OCI-LY1 (cell line): ENCODE data around the gene SMYD3.

Source experiments
- H2AFZ ChIP-seq: fragments of 200-600 bp; sonication (generic), shearing (Covaris generic); 2 replicates; pipeline ENCODE4 v1.6.0; 2014; ENCODE audit warnings: antibody characterized with exemption, mild to moderate bottlenecking, low read length
- H3F3A ChIP-seq: fragments of 200-600 bp; sonication (generic), shearing (Covaris generic); 2 replicates; pipeline ENCODE4 v1.6.0; 2014; ENCODE audit warnings: mild to moderate bottlenecking, antibody characterized with exemption, low read length, moderate library complexity; ENCODE audit not compliant: insufficient read depth
- H3K27ac ChIP-seq: fragments of 200-600 bp; sonication (generic); 2 replicates; pipeline ENCODE4 v1.5.1; 2014; ENCODE audit warnings: low read length, mixed run types, mild to moderate bottlenecking, low read depth; ENCODE audit not compliant: poor library complexity, severe bottlenecking
- H3K27me3 ChIP-seq: fragments of 200-600 bp; sonication (generic); 2 replicates; pipeline ENCODE4 v1.6.0; 2014; ENCODE audit warnings: antibody characterized with exemption, mild to moderate bottlenecking, low read length, moderate library complexity; ENCODE audit not compliant: insufficient read depth
- H3K36me3 ChIP-seq: fragments of 200-600 bp; sonication (generic); 2 replicates; pipeline ENCODE4 v1.6.1; 2014; ENCODE audit warnings: mild to moderate bottlenecking, antibody characterized with exemption, low read length, moderate library complexity, mixed read lengths; ENCODE audit not compliant: insufficient read depth
- H3K4me1 ChIP-seq: fragments of 200-600 bp; sonication (generic); 2 replicates; pipeline ENCODE4 v1.5.1; 2014; ENCODE audit warnings: mild to moderate bottlenecking, low read length, moderate library complexity; ENCODE audit not compliant: insufficient read depth, severe bottlenecking
- H3K4me2 ChIP-seq: fragments of 200-600 bp; sonication (generic), shearing (Covaris generic); 2 replicates; pipeline ENCODE4 v1.6.1; 2014; ENCODE audit warnings: low read length
- H3K4me3 ChIP-seq: fragments of 200-600 bp; sonication (generic); 2 replicates; pipeline ENCODE4 v1.5.1; 2014; ENCODE audit warnings: low read length, low read depth, mild to moderate bottlenecking, mixed read lengths; ENCODE audit not compliant: poor library complexity, severe bottlenecking
- H3K79me2 ChIP-seq: fragments of 200-600 bp; shearing (Covaris generic); 2 replicates; pipeline ENCODE4 v1.6.1; 2016; ENCODE audit warnings: mixed run types, low read length, mixed read lengths; ENCODE audit not compliant: insufficient read depth
- H3K9ac ChIP-seq: fragments of 200-600 bp; sonication (generic), shearing (Covaris generic); 2 replicates; pipeline ENCODE4 v1.6.1; 2014; ENCODE audit warnings: mild to moderate bottlenecking, low read length, mixed read lengths
- H3K9me2 ChIP-seq: fragments of 200-600 bp; sonication (generic), shearing (Covaris generic); 2 replicates; pipeline ENCODE4 v1.6.1; 2014; ENCODE audit warnings: low read depth, mild to moderate bottlenecking, low read length, mixed read lengths
- H3K9me3 ChIP-seq: fragments of 200-600 bp; shearing (Covaris generic); 2 replicates; pipeline ENCODE4 v1.6.1; 2014; ENCODE audit warnings: low read length, mixed read lengths
- H4K20me1 ChIP-seq: fragments of 200-600 bp; sonication (generic), shearing (Covaris generic); 2 replicates; pipeline ENCODE4 v1.6.0; 2016; ENCODE audit warnings: mild to moderate bottlenecking, low read length; ENCODE audit not compliant: insufficient read depth
- CTCF ChIP-seq: fragments of 200-600 bp; sonication (generic), shearing (Covaris generic); IDR thresholded peaks from 2 replicates; pipeline ENCODE4 v1.5.1; 2017; ENCODE audit warnings: mild to moderate bottlenecking, antibody characterized with exemption, low read length, moderate library complexity, mixed read lengths
- EZH2 ChIP-seq: fragments of 200-600 bp; sonication (generic), shearing (Covaris generic); IDR thresholded peaks from 2 replicates; pipeline ENCODE4 v1.8.0; 2017; ENCODE audit warnings: borderline replicate concordance, mixed run types, mild to moderate bottlenecking, antibody characterized with exemption, low read length, moderate library complexity, mixed read lengths

SMYD3 gene

GRCh38 chr1:246246430-246246829 is 260.6 kb downstream of the SMYD3 start:
- Histone ChIP-seq H3K27ac (no peak overlapping the region), H3K4me2 (no peak overlapping the region), H2AFZ (no peak overlapping the region), H3K36me3 (no peaks in the 10 kb centered on the region), H3K4me3 (no peak overlapping the region), H3F3A (no peaks in the 10 kb centered on the region), H3K9me3 (no peaks in the 10 kb centered on the region), H3K79me2 (no peaks in the 10 kb centered on the region), H3K27me3 (no peaks in the 10 kb centered on the region), H3K9me2 (no peaks in the 10 kb centered on the region), H3K4me1 (no peaks in the 10 kb centered on the region), H3K9ac (no peak overlapping the region), H4K20me1 (no peaks in the 10 kb centered on the region)
- no peak for TF ChIP-seq EZH2
- TF ChIP-seq CTCF = no peak

- Histone ChIP-seq H3K9ac (no peak overlapping the region), H3K27ac (no peak overlapping the region), H3K9me2 (no peaks in the 10 kb centered on the region), H4K20me1 (no peaks in the 10 kb centered on the region), H3K4me2 (no peak overlapping the region), H2AFZ (no peak overlapping the region), H3K4me3 (no peak overlapping the region), H3K36me3 (no peaks in the 10 kb centered on the region), H3K4me1 (no peaks in the 10 kb centered on the region), H3K79me2 (no peaks in the 10 kb centered on the region), H3K9me3 (no peaks in the 10 kb centered on the region), H3F3A (no peaks in the 10 kb centered on the region), H3K27me3 (no peaks in the 10 kb centered on the region)
- TF ChIP-seq CTCF (no peak), EZH2 (no peak)
Measured at GRCh38 chr1:246245541-246245940, 261.5 kb downstream of the SMYD3 start.

- Histone ChIP-seq H3K9me2 (no peaks in the 10 kb centered on the region), H4K20me1 (no peaks in the 10 kb centered on the region), H3K4me3 (no peak overlapping the region), H2AFZ (no peak overlapping the region), H3K4me1 (no peaks in the 10 kb centered on the region), H3K27me3 (no peaks in the 10 kb centered on the region), H3K9me3 (0 out of 2 replicates have a peak, but pooled peaks cover 3% of the 10 kb centered on the region), H3K79me2 (no peaks in the 10 kb centered on the region), H3K4me2 (no peak overlapping the region), H3F3A (no peaks in the 10 kb centered on the region), H3K9ac (no peak overlapping the region), H3K27ac (no peak overlapping the region), H3K36me3 (no peaks in the 10 kb centered on the region)
- TF ChIP-seq EZH2 = no peak
- no peak for TF ChIP-seq CTCF
Measured at GRCh38 chr1:246232126-246232525, 275.0 kb downstream of the SMYD3 start.
